ENCODE data around the gene PAK5. TPM values are rescaled to one million over a fixed set of nuclear protein-coding genes. Genes with fewer than 3 reads are reported as not detected.

Gene PAK5
- total and polyA plus RNA-seq, 9 of the 15 experiments (the other 6 are each of a cell fraction or from before 2014, with no cell fraction given): not detected

GRCh38 chr20:9831032-9831431 is 7.8 kb downstream of the PAK5 start:
- no peaks in the 10 kb centered on the region for H3K9me1 ChIP-seq (ENCODE audit: control insufficient read depth, insufficient read depth, low read length)
- CTCF ChIA-PET (ENCODE audit: low intra/inter-chr PET ratio): no interaction called here
- H4K20me1 ChIP-seq (replicated peaks; ENCODE audit: control insufficient read depth, insufficient read depth, low read length): no peaks in the 10 kb centered on the region
- no peaks in the 10 kb centered on the region for H3K27me3 ChIP-seq (ENCODE audit: control insufficient read depth in 2 of 2, insufficient read depth in 2 of 2, low read length in 2 of 2)
- no peak overlapping the region for H3K9ac ChIP-seq (ENCODE audit: insufficient read depth in 1 of 2, low read depth in 2 of 2, low read length in 2 of 2)
- ATAC-seq: no peak
- H3K4me1 ChIP-seq (replicated peaks in 1 of 2; ENCODE audit: control insufficient read depth in 2 of 2, insufficient read depth in 2 of 2, low read length in 2 of 2): no peaks in the 10 kb centered on the region
- no peak for DNase-seq (ENCODE audit: extremely low read depth in 1 of 4, low spot score in 3 of 4)
- no peaks in the 10 kb centered on the region for H3K36me3 ChIP-seq (ENCODE audit: control insufficient read depth, insufficient read depth, low read length)
- TF ChIP-seq EGR1 (conservative IDR thresholded peaks at IDR 0.05): no peak
- no peak overlapping the region for H3K4me3 ChIP-seq
- no peak for FAIRE-seq
- H3K79me2 ChIP-seq (ENCODE audit: control insufficient read depth, insufficient read depth, low read length): no peaks in the 10 kb centered on the region
- WGBS (ENCODE audit: insufficient coverage, low coverage, missing lambda C conversion rate): 33% methylated on average over 5 of the region's 5 CpGs
- BruUV-seq (replicated peaks): no TSS peak
- H3K4me2 ChIP-seq (ENCODE audit: insufficient read depth, low read length): no peak overlapping the region
- H3K9me3 ChIP-seq (replicated peaks; ENCODE audit: control insufficient read depth, insufficient read depth, low read depth, low read length): no peaks in the 10 kb centered on the region
- in situ Hi-C loops (cut with MboI): no loop called here
- intact Hi-C loops (cut with micrococcal nuclease): no loop called here
- POLR2A ChIA-PET: no interaction called here
- no peak overlapping the region for H3K27ac ChIP-seq (ENCODE audit: extremely low read depth, low read depth, low read length)
- H2AFZ ChIP-seq (ENCODE audit: low read depth, low read length): no peak overlapping the region

GRCh38 chr20:9829835-9830234 is 9.0 kb downstream of the PAK5 start:
- no peak overlapping the region for H3K9ac ChIP-seq (ENCODE audit: insufficient read depth in 1 of 2, low read depth in 2 of 2, low read length in 2 of 2)
- intact Hi-C loops (cut with micrococcal nuclease): no loop called here
- no peaks in the 10 kb centered on the region for H4K20me1 ChIP-seq (replicated peaks; ENCODE audit: control insufficient read depth, insufficient read depth, low read length)
- in situ Hi-C loops (cut with MboI): no loop called here
- no peak overlapping the region for H2AFZ ChIP-seq (ENCODE audit: low read depth, low read length)
- FAIRE-seq (no peak), ATAC-seq (no peak), DNase-seq (ENCODE audit: extremely low read depth in 1 of 4, low spot score in 3 of 4) (no peak)
- H3K4me3 ChIP-seq: no peak overlapping the region
- POLR2A ChIA-PET: no interaction called here
- no peak overlapping the region for H3K27ac ChIP-seq (ENCODE audit: extremely low read depth, low read depth, low read length)
- no peaks in the 10 kb centered on the region for H3K9me1 ChIP-seq (ENCODE audit: control insufficient read depth, insufficient read depth, low read length)
- no peaks in the 10 kb centered on the region for H3K9me3 ChIP-seq (replicated peaks; ENCODE audit: control insufficient read depth, insufficient read depth, low read depth, low read length)
- no TSS peak for BruUV-seq (replicated peaks)
- no peaks in the 10 kb centered on the region for H3K27me3 ChIP-seq (ENCODE audit: control insufficient read depth in 2 of 2, insufficient read depth in 2 of 2, low read length in 2 of 2)
- H3K79me2 ChIP-seq (ENCODE audit: control insufficient read depth, insufficient read depth, low read length): no peaks in the 10 kb centered on the region
- CTCF ChIA-PET (ENCODE audit: low intra/inter-chr PET ratio): no interaction called here
- TF ChIP-seq MCM3 (IDR thresholded peaks at IDR 0.05) (no peak), FOSL1 (tag; conservative IDR thresholded peaks at IDR 0.05) (no peak)
- H3K36me3 ChIP-seq (ENCODE audit: control insufficient read depth, insufficient read depth, low read length): no peaks in the 10 kb centered on the region
- no peaks in the 10 kb centered on the region for H3K4me1 ChIP-seq (replicated peaks in 1 of 2; ENCODE audit: control insufficient read depth in 2 of 2, insufficient read depth in 2 of 2, low read length in 2 of 2)
- no peak overlapping the region for H3K4me2 ChIP-seq (ENCODE audit: insufficient read depth, low read length)
